ENCODE data around the gene SCML1. TPM values are rescaled to one million over a fixed set of nuclear protein-coding genes. Genes with fewer than 3 reads are reported as not detected.

Gene SCML1
- total and polyA plus RNA-seq, 9 of the 15 experiments (the other 6 are each of a cell fraction or from before 2014, with no cell fraction given), result 0.01 to 0.04 (median 0.04) TPM; not detected in 6

- CTCF ChIA-PET (ENCODE audit: low intra/inter-chr PET ratio), result no interaction called here
- WGBS (ENCODE audit: insufficient coverage, low coverage, missing lambda C conversion rate), result 3% methylated on average over 6 of the region's 6 CpGs
- no peak for DNase-seq (ENCODE audit: extremely low read depth in 1 of 4, low spot score in 3 of 4)
- no peak for ATAC-seq
- in situ Hi-C loops (cut with MboI) (loop anchor here (10.0 kb wide), 1 partner anchor 1145 kb away; no protein-coding TSS in a partner anchor), intact Hi-C loops (cut with micrococcal nuclease) (no loop called here)
- no peaks in the 10 kb centered on the region for H3K9me1 ChIP-seq (ENCODE audit: control insufficient read depth, insufficient read depth, low read length)
- H3K27me3 ChIP-seq (ENCODE audit: control insufficient read depth in 2 of 2, insufficient read depth in 2 of 2, low read length in 2 of 2), result no peaks in the 10 kb centered on the region
- H3K4me2 ChIP-seq (ENCODE audit: insufficient read depth, low read length), result no peak overlapping the region
- POLR2A ChIA-PET, result no interaction called here
- no peak for TF ChIP-seq ELK3 (CRISPR knock-in tag; IDR thresholded peaks at IDR 0.05)
- no peak for TF ChIP-seq ETS2 (tag; IDR thresholded peaks at IDR 0.05; ENCODE audit: borderline replicate concordance, poor library complexity, severe bottlenecking)
- no peak for TF ChIP-seq ARID4B (CRISPR knock-in tag; IDR thresholded peaks at IDR 0.05)
- TF ChIP-seq ADNP (tag; IDR thresholded peaks at IDR 0.05), result no peak
- no peak for TF ChIP-seq KDM1A (IDR thresholded peaks at IDR 0.05)
- no peak for TF ChIP-seq NRF1 (conservative IDR thresholded peaks at IDR 0.05 in 1 of 2, IDR thresholded peaks at IDR 0.05 in 1 of 2)
- TF ChIP-seq ARID1B (IDR thresholded peaks at IDR 0.05), result no peak
- no peak for TF ChIP-seq NKRF (IDR thresholded peaks at IDR 0.05; ENCODE audit: borderline replicate concordance)
- no peak for TF ChIP-seq ZNF3 (CRISPR knock-in tag; IDR thresholded peaks at IDR 0.05)
- TF ChIP-seq TBL1XR1 (IDR thresholded peaks at IDR 0.05; ENCODE audit: low read length in 2 of 2), result no peak
- no peak for TF ChIP-seq ZNF644 (tag; IDR thresholded peaks at IDR 0.05; ENCODE audit: low read depth)
- no peak for TF ChIP-seq MTA3 (IDR thresholded peaks at IDR 0.05; ENCODE audit: borderline replicate concordance)
- no peak for TF ChIP-seq U2AF1 (optimal IDR thresholded peaks at IDR 0.05; ENCODE audit: low read depth, low read length)
- TF ChIP-seq USF2 (CRISPR knock-in tag; IDR thresholded peaks at IDR 0.05), result no peak
- BruUV-seq (replicated peaks), result no TSS peak
- H4K20me1 ChIP-seq (replicated peaks; ENCODE audit: control insufficient read depth, insufficient read depth, low read length), result no peaks in the 10 kb centered on the region
- H3K4me3 ChIP-seq, result no peak overlapping the region
- no peaks in the 10 kb centered on the region for H3K79me2 ChIP-seq (ENCODE audit: control insufficient read depth, insufficient read depth, low read length)
- no peak overlapping the region for H3K9ac ChIP-seq (ENCODE audit: insufficient read depth in 1 of 2, low read depth in 2 of 2, low read length in 2 of 2)
- H3K4me1 ChIP-seq (replicated peaks in 1 of 2; ENCODE audit: control insufficient read depth in 2 of 2, insufficient read depth in 2 of 2, low read length in 2 of 2), result no peaks in the 10 kb centered on the region
- FAIRE-seq, result no peak
- no peaks in the 10 kb centered on the region for H3K9me3 ChIP-seq (replicated peaks; ENCODE audit: control insufficient read depth, insufficient read depth, low read depth, low read length)
- no peaks in the 10 kb centered on the region for H3K36me3 ChIP-seq (ENCODE audit: control insufficient read depth, insufficient read depth, low read length)
- H2AFZ ChIP-seq (ENCODE audit: low read depth, low read length), result no peak overlapping the region
- H3K27ac ChIP-seq (ENCODE audit: extremely low read depth, low read depth, low read length), result no peak overlapping the region
These were observed 17.6 kb upstream of the SCML1 start for GRCh38 chrX:17719711-17720110.

Data from K562 (cell line).